Measurements from ENCODE around the gene ICAM2.

The ICAM2 gene

DNA sequence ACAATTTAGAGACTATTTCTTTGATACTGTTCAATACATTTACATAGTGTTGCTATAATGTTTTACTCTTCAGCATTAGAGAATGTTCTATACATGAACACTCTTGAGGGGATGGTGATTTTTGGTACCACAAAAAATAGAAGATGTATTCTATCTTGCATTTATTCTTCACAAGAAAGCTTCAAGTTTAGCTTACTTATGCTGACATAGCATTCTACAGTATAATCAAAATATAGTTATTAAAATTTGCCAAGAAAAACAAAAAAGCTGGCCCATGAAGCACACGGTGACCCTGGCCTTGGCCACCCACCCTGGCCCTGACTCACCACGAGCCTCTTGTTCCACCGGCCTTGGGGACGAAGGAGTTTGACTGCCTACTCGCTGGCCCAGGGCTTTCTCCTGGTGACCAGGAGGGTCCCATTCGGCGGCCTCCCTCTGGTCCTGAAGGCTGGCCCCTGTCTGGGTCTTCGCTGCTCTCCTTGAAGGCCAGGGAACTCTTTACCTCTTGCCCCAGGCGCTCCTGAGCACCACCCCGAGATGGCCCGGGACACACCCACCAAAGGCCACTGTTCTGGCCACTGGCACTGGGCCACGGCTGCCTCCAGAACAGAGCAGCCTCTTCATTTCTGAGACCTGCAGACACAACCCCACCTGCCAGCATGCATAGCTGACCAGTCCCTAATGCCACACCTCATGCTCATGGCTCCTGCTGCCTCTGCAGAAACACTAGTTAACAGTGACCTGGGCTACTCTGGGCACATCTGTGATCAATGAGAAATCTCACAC, 22.5 kb upstream of the ICAM2 start:
- no peak for DNase-seq

DNA sequence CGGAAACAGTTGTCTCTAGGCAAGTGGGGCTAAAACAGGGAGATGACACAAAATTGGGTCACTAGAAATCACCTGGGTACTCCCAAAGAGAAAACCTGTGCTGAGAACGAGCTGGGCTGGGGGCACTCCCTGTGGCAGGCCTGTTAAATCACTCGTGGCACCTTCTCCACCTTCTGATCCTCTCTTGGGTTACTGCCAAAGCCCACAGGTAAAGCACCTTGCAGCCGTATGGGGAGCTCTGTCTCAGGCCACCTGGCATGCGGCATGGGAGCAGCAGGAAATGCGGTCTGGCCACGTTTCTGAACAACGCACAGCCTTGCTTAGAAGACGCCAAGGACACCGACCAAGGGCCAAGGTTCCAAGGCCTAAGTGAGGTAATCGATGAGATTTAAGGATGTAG, 21.5 kb upstream of the ICAM2 start:
- DNase-seq = no peak

DNA sequence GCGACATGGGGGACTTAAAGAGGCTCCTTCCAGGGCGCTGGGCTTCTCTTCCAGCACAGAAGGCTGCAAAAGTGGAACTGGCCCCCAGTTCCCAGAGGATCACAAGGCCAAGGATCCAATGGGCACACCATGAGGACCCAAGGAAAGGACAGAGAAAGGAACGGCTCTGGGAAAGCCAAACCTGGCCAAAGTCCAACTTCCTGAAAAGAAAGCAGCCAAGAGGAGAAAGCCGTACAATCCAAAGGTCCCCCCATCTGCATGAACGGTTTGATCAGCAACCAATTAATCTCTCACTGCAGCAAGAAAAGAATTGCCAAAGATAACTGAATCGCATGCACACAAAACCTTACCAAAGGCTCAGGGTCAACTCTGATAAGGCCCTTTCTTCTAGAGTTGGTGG, 19.8 kb upstream of the ICAM2 start:
- DNase-seq = no peak

DNA sequence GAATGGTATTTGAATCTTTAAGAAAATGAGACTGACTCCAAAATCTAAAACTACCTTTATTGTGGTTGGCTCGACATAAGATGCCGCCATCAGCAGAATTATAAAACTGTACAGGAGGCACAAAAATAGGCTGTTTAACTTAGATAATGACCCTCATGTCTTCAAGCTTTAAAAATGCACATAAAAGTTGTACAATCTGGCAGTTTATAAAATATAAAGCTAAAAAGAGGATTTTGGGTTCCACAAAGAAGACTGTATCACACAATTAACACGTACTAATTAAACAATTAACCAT, 18.6 kb upstream of the ICAM2 start:
- no peak for DNase-seq

DNA sequence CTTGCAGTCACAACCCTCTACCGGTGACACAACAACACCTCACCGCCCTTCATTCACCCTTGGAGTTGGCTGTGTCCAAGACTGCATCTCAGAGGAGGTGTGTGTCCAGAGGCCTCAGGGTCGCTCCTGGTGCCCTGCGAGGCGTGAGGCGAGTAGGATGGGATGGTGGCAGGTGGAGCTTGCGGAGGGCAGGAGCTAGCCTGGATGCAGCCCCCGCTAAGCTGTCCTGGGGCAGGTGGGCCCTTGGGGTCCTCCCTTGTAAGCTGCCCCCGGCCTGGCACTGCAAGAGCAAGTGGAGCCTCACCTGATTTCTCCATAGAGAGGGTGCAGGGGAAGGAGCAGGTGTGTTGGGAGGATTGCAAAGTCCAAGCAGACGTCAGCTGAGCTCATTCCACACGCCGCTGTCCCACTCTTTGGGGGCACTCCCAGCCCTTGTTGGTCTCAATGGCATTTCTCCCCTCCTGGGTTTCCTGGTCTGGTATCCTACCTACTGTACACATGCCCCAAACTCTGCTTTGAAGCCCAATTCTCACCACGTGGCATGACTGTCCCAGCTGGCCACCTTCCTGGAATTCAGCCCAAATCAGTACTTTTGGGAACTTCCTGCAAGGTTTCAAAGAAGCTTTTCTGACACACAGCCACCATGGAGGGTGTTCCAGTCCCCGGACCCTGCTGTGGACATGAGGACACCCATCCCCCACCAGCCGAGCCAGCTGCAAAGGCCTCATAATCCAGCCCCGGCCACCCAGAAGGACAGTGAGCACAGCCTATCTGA, 18.1 kb upstream of the ICAM2 start:
- no peak for DNase-seq

DNA sequence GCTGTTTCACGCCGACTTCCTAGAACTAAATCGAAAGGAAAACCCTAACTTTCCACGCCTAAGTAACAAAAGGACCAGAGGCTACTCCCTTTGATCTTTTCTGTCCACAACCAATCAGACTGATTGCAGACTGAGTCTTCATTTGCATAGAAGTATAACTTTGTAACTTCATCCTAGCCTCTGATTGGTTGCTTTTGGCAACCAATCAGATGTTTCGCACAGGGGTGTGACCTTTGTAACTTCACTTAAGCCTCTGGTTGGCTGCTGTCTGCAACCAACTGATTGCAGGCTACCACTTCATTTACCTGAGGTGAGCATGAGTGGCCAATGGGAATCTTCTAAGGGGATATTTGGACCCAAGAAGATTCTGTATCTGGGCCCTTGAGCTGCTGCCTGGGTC, 17.4 kb upstream of the ICAM2 start:
- DNase-seq = no peak

DNA sequence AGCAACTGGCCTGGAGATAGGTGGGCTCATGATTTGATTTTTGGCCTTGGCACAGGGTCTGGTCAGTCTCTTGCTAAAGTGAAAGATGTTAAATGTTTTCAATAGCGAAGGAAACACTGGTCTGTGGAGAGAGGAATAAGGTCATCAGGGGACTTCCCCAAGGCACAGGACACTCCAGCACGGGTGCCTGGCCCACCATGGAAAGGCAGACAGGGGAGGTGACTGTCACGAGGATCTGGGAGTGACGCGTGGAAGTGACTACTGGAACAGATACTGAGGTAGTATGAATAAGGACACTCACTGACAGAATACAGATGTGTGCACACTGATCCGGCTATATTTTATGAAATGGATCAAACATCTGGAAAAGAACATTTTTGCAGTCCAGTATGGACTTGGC, 16.7 kb upstream of the ICAM2 start:
- DNase-seq = no peak

DNA sequence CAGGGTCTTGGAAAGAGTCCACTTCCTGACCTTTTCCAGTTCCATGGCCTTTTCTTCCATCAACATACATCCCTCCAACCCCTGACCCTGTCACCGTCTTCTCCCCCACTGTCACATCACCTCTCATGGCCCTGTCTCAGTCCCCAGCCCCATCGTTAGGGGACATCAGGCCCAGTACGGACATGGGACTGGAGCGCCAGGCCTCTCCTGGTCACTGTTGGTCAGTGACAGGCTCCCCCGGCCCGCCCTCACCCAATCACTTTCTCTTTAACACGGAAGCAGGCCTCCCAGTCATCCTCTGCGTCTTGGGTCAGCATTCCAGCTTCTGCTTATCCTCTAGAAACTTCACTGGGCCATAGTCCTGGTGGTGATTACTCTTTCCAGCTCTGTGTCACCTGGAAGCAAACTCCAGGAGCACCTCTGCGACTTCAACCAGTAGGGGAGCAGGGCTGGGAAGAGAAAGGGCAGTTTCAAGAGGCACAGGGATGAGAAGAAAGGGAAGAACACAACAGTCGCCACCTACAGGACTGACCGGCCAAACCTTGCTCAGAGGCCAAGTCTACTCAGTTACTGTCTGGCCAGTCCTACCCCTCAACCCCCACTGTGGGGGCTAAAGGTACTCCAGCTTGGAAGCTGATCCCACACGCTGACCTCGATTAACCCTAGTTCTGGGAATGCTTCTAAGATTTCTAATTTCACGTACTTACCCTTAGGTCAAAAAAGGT, 15.9 kb upstream of the ICAM2 start:
- no peak for DNase-seq

DNA sequence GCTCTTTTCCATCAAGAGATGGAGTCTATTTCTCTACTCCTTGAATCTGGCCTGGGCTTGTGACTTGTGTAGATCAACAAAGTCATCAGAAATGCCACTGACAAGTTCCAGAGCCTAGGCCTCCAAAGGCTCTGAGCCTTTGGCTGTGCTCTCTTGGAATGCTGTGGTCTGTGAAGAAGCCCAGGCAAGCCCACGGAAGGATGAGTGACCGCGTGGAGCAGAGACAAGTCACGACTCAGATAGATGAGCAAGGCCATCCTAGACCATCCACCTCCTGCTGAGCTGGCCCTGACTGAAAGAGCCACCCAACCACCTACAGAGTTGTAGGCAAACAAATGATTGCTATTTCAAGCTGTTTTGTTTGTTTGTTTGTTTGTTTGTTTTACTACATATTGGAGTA, 11.6 kb upstream of the ICAM2 start:
- no peak for DNase-seq

DNA sequence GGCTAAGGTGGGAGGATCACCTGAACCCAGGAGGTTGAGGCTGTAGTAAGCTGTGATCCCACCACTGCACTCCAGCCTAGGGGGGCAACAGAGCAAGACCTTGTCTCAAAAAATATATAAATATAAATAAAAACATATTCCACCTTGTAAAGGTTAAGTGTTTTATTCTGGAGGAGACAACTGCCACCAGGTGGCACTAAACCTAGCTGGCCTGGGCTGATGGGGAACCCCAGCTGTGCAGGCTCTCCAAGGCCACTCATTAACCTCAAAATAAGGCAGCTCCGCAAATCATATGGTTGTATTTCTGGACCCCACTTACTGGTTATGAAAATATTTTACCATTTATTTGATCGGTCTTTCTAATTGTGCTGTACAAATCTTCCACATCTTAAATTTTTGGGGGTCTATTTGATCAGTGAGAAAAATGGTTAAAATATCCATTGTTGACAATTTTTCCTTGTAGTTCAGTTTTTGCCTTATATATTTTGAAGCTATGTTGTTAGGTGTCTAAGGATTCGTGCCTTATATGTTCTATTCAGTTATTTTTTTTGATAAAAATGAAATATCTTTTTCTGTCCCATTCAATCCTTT, 8.5 kb upstream of the ICAM2 start:
- DNase-seq = peak; percentile 48 to 74 (median 62)

DNA sequence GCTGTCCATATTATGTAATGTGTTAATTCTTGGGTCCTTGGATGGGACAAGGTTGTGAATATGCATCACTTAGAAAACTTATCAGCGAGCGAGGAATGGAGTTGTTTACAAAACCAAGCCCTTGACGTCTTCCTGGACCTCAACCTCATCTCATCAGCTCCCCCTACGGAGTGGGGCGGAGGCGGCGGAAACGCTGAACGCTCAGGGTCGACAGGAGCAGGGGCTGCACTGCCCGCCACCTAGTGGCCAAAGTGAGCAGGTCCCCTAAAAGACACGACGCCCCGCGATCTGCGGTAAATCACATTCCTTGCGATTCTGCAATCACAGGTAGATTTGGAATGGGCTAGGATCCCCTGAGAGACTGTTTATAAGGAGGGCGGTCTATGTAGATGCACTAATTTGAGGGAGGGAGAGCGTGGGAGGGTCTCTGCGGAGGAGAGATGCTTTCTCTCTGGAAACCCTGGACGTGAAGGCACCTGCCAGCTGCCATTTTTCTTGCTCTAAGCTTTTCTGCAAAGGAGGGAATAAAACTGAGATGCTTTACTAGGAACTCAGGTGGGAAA, 5.4 kb upstream of the ICAM2 start:
- peak; percentile 89 to 94 (median 93) for DNase-seq

DNA sequence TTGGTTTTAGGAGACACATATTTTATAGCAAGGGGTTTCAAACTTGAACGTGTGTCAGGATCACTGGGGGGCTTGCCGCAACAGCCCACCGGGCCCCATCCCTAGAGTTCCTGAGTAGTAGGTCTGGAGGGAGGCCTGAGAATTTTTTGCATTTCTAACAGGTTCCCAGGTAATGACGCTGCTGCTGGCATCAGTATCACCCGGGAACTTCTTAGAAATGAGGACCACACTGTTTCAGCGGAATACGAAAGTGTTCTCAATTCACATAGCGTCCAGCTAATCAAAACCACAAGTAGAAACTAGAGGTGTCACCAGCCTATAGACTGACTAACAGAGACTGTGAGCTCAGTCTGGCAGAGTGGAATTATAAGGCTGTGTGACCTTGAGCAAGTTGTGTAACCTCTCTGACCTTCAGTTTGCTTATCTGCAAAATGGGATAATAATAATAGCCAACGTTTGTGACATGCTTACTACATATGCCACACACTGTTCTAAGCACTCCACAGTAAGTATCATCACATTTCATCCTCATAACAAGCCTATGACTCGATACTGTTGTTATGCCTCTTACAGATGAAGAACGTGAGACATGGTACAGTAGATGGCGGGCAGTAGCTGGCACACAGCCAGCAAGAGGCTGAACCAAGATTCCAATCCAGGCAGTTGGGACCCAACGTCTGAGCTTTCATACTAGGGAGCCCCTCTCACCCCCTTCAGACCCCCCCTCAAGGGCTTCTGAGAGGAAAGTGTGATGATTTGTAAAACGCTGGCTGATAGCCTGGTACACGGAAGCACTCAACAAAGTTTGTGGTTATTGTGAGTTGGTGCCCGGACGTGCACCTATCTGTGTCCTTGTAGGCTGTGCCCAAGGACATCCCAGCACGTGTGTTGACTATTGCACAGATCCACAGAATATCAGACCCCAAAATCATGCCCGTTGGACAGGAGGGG, 4.6 kb upstream of the ICAM2 start:
- DNase-seq = peak in 4 of 5 donors; percentile 38 to 89 (median 56)

DNA sequence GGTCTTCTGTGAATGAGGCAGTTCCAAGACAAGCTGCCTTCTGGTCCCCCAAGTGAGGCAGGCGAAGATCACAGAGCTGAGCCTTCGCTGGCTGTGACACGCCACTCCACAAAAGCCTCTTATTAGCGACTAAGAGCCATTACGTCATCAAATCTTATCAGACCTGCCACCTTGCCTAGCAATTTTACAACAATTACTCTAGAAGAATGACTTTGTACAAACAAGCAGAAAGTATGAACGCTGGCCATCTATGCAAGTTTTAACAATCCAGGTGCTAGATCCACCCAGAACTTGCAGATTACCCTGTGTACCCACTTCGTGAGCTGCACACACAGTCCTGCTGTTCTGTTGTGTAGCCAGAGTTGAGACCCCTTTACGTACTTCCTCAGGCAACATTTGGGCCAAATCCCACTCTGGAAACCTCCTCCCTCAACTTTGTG, 3.8 kb upstream of the ICAM2 start:
- no peak for DNase-seq

DNA sequence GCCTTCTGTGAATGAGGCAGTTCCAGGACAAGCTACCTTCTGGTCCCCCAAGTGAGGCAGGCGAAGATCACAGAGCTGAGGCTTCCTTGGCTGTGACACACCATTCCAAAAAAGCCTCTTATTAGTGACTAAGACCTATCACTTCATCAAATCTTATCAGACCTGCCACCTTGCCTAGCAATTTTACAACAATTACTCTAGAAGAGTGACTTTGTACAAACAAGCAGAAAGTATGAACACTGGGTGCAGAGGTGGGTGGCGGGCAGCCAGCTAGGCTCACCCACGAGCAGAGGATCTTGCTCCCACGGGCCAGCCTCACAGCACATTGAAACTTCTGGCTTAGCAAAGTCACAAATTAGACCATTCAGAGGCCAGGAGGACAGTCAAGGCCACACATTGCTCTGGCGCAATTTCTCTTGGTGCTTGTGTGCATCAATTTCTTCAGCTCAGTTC, 2.2 kb upstream of the ICAM2 start:
- no peak for DNase-seq

DNA sequence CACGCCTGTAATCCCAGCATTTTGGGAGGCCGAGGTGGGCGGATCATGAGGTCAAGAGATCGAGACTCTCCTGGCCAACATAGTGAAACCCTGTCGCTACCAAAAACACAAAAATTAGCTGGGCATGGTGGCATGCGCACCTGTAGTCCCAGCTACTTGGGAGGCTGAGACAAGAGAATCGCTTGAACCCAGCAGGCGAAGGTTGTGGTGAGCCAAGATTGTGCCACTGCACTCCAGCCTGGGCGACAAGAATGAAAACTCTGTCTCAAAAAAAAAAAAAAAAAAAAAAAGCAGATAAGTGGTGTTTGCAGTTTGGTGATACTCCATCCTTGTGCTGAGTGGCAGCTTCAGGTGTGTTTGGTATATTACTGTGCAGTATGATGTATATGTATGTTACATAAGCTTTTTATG, 877 bp downstream of the ICAM2 start:
- DNase-seq = peak in 3 of 5 donors; percentile 15 to 51 (median 29)

DNA sequence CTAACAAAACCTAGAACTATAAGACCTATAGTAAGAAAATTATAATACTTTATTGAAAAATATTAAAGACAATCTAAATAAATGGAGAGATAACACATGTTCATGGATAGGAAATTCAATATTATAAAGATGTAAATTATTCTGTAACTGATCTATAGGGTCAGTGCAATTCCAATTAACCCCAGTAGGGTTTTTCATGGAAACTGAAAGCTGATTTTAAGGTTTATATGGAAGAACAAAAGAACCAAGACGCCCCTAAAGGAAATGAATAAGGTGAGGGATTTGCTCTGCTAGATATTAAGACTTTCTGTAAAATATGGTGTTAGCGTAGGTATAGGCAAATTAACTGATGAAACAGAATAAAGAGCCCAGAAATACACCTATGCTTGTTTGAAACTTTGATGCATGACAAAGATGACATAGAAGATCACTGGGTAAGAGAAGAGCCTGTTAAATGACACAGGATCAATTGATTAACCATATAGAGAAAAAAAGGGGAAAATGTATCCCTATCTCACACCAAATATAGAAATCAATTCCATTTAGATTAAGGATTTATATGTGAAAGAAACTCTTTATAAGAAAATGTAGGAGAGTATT, 3.0 kb downstream of the ICAM2 start:
- no peak for DNase-seq

DNA sequence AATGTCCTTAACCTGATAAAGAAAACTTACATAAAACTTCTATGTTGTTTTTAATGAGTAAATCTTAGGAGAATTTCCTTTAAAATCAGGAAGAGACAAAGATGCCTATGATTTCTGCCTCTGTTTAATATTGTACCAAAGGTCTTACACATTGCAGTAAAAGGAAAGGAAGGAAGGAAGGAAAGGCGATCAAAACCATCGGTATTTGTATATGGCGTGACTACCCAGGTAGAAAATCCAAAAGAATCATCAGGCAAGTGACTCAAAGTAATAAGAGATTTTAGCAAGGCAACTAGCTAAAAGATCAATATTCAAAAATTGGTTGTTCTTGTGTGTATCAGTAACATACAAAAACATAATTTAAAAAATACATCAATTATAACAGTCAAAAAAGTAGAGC, 3.5 kb downstream of the ICAM2 start:
- no peak for DNase-seq

DNA sequence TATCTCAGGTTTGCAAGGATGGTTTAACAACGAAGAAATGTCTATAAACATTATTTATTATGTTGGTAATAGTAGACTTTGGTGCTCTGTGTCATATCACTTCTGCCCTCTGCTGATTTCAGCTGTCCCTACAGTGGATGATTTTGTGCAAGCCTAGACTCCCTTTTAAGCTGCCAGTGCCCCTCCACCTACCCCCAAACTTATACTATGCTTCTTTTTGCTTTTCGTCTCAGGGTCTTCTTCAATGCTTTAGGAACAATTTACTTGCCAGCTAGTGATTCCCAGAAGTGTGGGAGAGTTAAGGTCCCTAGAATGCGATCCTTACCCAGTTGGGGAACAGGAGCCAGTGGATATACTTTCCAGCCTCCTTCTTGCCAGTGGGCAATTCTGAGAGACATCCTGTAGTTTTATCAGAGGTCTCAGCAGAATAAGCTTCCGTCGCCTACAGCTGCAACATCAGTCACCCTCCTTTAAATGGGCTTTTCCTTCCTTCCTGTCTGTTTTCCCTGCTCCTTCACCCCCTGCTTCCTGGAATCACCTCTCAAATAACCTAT, 4.1 kb downstream of the ICAM2 start:
- peak in 1 of 5 donors; percentile 27 for DNase-seq

DNA sequence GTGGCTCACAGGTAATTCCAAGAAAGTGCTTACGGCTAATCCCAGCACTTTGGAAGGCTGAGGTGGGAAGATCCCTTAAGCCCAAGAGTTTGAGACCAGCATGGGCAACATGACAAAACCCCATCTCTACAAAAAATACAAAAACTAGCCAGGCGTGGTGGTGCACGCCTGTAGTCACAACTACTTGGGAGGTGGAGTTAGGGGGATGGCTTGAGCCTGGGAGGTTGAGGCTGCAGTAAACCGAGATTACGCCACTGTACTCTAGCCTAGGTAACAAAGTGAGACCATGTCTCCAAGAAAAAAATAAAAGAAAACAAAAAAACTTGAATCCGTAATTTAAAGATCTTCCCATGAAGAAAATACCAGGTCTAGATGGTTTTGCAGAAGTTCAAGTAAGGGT, 5.0 kb downstream of the ICAM2 start:
- no peak for DNase-seq

DNA sequence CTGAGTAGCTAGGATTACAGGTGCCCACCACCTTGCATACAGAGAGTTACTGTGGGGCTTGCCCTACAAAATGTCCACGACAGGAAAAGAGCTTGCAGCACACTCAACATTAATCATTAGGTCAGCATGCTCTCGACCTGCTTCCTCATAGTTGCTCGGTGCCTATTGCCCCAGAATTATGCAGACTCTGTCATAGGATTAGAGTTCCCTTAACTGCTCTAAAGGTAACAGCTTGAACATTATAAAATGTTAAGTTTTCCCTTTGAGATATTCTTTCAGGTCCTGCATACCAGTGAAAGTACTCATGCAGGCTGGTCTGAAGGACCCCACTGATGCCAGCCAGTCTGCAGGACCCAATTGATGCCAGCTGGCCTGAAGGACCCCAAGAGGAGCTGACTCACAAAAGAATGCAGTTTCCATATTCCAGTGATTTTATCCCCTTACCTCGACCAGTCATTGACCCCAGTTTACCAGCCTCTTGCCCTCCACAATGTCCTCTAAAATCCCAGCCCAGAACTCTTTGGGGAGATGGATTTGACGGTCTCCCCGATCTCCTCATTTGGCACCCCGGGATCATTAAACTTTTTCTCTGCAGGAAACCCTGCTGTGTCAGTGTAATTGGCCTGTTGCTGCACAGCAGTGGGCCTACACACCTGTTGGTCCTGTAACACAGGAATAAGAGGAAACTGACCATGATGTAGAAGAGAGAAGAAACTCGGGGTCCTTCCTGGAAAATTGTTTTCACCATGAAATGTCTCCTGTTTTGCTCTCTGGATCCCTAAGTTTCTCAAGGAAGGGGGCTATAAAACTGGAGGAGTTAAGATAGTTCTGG, 10.6 kb downstream of the ICAM2 start:
- no peak for DNase-seq

Measured in T-helper 1 cell (primary cell).